Measurements from ENCODE around the gene AUTS2.

The AUTS2 gene

GRCh38 chr7:70599446-70600190, 1001.3 kb downstream of the AUTS2 start:
- no peak for FAIRE-seq

GRCh38 chr7:70600993-70601392, 1002.7 kb downstream of the AUTS2 start:
- FAIRE-seq, result no peak

- no peak for FAIRE-seq
Measured at GRCh38 chr7:70602117-70602516, 1003.8 kb downstream of the AUTS2 start.

GRCh38 chr7:70607281-70607680, 1009.0 kb downstream of the AUTS2 start:
- no peak for FAIRE-seq

GRCh38 chr7:70607759-70608158, 1009.5 kb downstream of the AUTS2 start:
- FAIRE-seq, result no peak

- no peak for FAIRE-seq
Measured at GRCh38 chr7:70608229-70608628, 1010.0 kb downstream of the AUTS2 start.

- FAIRE-seq, result no peak
Measured at GRCh38 chr7:70612811-70613210, 1014.5 kb downstream of the AUTS2 start.

GRCh38 chr7:70614237-70615045, 1016.2 kb downstream of the AUTS2 start:
- FAIRE-seq, result no peak

GRCh38 chr7:70615066-70615606, 1016.9 kb downstream of the AUTS2 start:
- no peak for FAIRE-seq

GRCh38 chr7:70616211-70616610, 1017.9 kb downstream of the AUTS2 start:
- no peak for FAIRE-seq

- FAIRE-seq, result no peak
Measured at GRCh38 chr7:70616821-70617220, 1018.5 kb downstream of the AUTS2 start.

- FAIRE-seq, result no peak
Measured at GRCh38 chr7:70618020-70618551, 1019.8 kb downstream of the AUTS2 start.

- no peak for FAIRE-seq
Measured at GRCh38 chr7:70619130-70619529, 1020.9 kb downstream of the AUTS2 start.

- no peak for FAIRE-seq
Measured at GRCh38 chr7:70619659-70620058, 1021.4 kb downstream of the AUTS2 start.

- no peak for FAIRE-seq
Measured at GRCh38 chr7:70620333-70621055, 1022.2 kb downstream of the AUTS2 start.

- FAIRE-seq, result no peak
Measured at GRCh38 chr7:70621954-70622600, 1023.8 kb downstream of the AUTS2 start.

- FAIRE-seq, result no peak
Measured at GRCh38 chr7:70622936-70623335, 1024.7 kb downstream of the AUTS2 start.

GRCh38 chr7:70624500-70625103, 1026.3 kb downstream of the AUTS2 start:
- no peak for FAIRE-seq

- no peak for FAIRE-seq
Measured at GRCh38 chr7:70627461-70627860, 1029.2 kb downstream of the AUTS2 start.

- no peak for FAIRE-seq
Measured at GRCh38 chr7:70630440-70630817, 1032.2 kb downstream of the AUTS2 start.

- FAIRE-seq, result no peak
Measured at GRCh38 chr7:70630818-70631457, 1032.7 kb downstream of the AUTS2 start.

GRCh38 chr7:70631718-70632117, 1033.4 kb downstream of the AUTS2 start:
- FAIRE-seq, result no peak

Data from A204.1 (cell line).